ENCODE measurements around the gene RASAL3.

GRCh38 chr19:15404097-15404779 is 60.1 kb downstream of the RASAL3 start:
- TF ChIP-seq CTCF (conservative IDR thresholded peaks at IDR 0.05; ENCODE audit: low read depth, low read length) (no peak), RAD21 (IDR thresholded peaks at IDR 0.05; ENCODE audit: low read length) (no peak), RFX5 (IDR thresholded peaks at IDR 0.05; ENCODE audit: low read depth, low read length) (no peak), BHLHE40 (IDR thresholded peaks at IDR 0.05; ENCODE audit: low read depth, low read length) (no peak), POLR2A (IDR thresholded peaks at IDR 0.05; ENCODE audit: low read depth, low read length) (no peak), CHD1 (IDR thresholded peaks at IDR 0.05; ENCODE audit: low read depth, low read length) (no peak), USF2 (IDR thresholded peaks at IDR 0.05; ENCODE audit: low read depth, low read length) (no peak), SMC3 (IDR thresholded peaks at IDR 0.05; ENCODE audit: low read depth, low read length) (no peak), MAFK (IDR thresholded peaks at IDR 0.05; ENCODE audit: low read depth, low read length) (no peak), CEBPB (IDR thresholded peaks at IDR 0.05; ENCODE audit: low read depth, low read length) (no peak), RCOR1 (IDR thresholded peaks at IDR 0.05; ENCODE audit: insufficient replicate concordance, low read length) (no peak), FOS (IDR thresholded peaks at IDR 0.05; ENCODE audit: low read depth, low read length) (no peak), ELK1 (IDR thresholded peaks at IDR 0.05; ENCODE audit: borderline replicate concordance, low read depth, low read length) (no peak), MAZ (IDR thresholded peaks at IDR 0.05; ENCODE audit: borderline replicate concordance, low read depth, low read length) (no peak)
